Measurements from ENCODE around the gene HDAC9.

HDAC9 gene

DNA sequence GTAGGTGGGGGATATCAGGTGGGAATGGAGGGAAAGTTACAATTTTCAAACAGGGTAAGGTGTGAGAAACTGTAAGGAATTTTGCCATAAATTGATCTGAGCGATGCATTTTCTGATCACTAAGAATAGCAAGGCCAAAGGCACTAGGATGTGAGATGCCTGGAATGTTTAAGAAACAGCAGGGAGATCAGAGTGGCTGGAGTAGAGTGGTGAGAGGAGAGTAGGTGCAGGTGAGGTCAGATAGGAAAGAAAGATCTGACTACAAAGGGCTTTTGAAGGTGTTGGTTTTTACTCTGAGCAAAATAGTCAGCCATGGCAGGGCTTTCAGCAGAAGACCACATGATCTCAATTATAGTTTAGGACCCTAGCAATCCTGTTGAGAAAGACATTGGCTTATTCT, 55.0 kb downstream of the HDAC9 start:
- no peaks in the 10 kb centered on the region for H3K9me2 ChIP-seq (replicated peaks; ENCODE audit: control insufficient read depth, low read length)
- H3K9me3 ChIP-seq (ENCODE audit: control insufficient read depth, insufficient read depth, low read length) = no peaks in the 10 kb centered on the region
- H3F3A ChIP-seq (ENCODE audit: control insufficient read depth, insufficient read depth) = peaks cover 4% of the 10 kb centered on the region; the same call in 1 of the 2 replicates
- H3K4me3 ChIP-seq (ENCODE audit: low read length) = no peak overlapping the region
- H3K27ac ChIP-seq (ENCODE audit: low read depth, low read length) = no peak overlapping the region
- H3K36me3 ChIP-seq (ENCODE audit: control insufficient read depth, low read length) = no peaks in the 10 kb centered on the region; the same call in 1 of the 2 replicates
- no peaks in the 10 kb centered on the region for H4K20me1 ChIP-seq (ENCODE audit: control insufficient read depth, insufficient read depth, low read depth, low read length)
- no peak for TF ChIP-seq CTCF (IDR thresholded peaks at IDR 0.05; ENCODE audit: low read depth, low read length, poor library complexity, severe bottlenecking)
- no peak for TF ChIP-seq EZH2phosphoT487 (IDR thresholded peaks at IDR 0.05; ENCODE audit: borderline replicate concordance, low read length)
- peaks cover 15% of the 10 kb centered on the region; the same call in 1 of the 2 replicates for H3K79me2 ChIP-seq (ENCODE audit: control insufficient read depth, low read length)
- no peak overlapping the region for H3K4me2 ChIP-seq (ENCODE audit: low read length)
- H3K4me1 ChIP-seq (ENCODE audit: control insufficient read depth, low read length) = peaks cover 49% of the 10 kb centered on the region
- H3K27me3 ChIP-seq (ENCODE audit: control insufficient read depth, low read length) = no peaks in the 10 kb centered on the region

- H3K4me2 ChIP-seq (ENCODE audit: low read length) = peak overlapping the region; percentile 73
Observed at GRCh38 chr7:18552316-18552916, 56.9 kb downstream of the HDAC9 start.

DNA sequence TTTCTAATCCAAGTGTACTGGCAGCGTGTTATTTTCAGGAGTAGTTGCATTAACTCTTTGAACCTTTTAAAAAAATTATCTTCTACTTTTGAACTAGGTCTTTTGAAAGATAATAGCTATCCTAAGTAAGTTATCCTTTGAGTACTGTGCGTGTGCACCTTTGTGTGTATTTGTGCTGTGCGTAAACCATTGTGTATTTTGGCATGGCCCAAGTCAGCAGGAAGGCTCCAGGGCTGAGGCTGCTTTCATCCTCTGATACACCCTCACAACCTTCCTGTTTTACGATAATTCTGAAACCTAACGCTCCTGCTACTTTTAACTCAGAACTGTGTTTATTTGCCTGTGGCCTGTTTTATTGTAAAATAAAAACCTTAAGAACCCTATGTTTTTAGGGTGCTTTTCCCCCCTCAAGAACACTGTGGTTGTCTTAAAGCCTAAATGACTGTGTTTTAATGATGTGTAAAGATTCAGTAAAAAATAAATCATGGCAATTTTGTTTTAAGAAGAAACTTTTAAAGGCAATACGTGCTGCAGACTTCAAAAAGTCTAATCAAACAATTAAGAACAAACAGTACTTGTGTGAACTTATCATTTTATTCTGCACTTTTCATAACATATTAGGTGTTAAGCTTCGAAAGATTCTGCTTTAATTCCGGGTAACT, 57.5 kb downstream of the HDAC9 start:
- H3K4me2 ChIP-seq (ENCODE audit: low read length) = peak overlapping the region; percentile 73
- H3K27me3 ChIP-seq (ENCODE audit: control insufficient read depth, low read length) = no peaks in the 10 kb centered on the region
- peaks cover 15% of the 10 kb centered on the region; the same call in 1 of the 2 replicates for H3K79me2 ChIP-seq (ENCODE audit: control insufficient read depth, low read length)
- H3K9me2 ChIP-seq (replicated peaks; ENCODE audit: control insufficient read depth, low read length) = no peaks in the 10 kb centered on the region
- H3K4me3 ChIP-seq (ENCODE audit: low read length) = peak overlapping the region; percentile 51
- no peaks in the 10 kb centered on the region; the same call in 1 of the 2 replicates for H3K36me3 ChIP-seq (ENCODE audit: control insufficient read depth, low read length)
- TF ChIP-seq CTCF (IDR thresholded peaks at IDR 0.05; ENCODE audit: low read depth, low read length, poor library complexity, severe bottlenecking) (no peak), EZH2phosphoT487 (IDR thresholded peaks at IDR 0.05; ENCODE audit: borderline replicate concordance, low read length) (no peak)
- no peaks in the 10 kb centered on the region for H4K20me1 ChIP-seq (ENCODE audit: control insufficient read depth, insufficient read depth, low read depth, low read length)
- H3K27ac ChIP-seq (ENCODE audit: low read depth, low read length) = no peak overlapping the region
- peaks cover 4% of the 10 kb centered on the region; the same call in 1 of the 2 replicates for H3F3A ChIP-seq (ENCODE audit: control insufficient read depth, insufficient read depth)
- no peaks in the 10 kb centered on the region for H3K9me3 ChIP-seq (ENCODE audit: control insufficient read depth, insufficient read depth, low read length)
- H3K4me1 ChIP-seq (ENCODE audit: control insufficient read depth, low read length) = peaks cover 42% of the 10 kb centered on the region

More at GRCh38 chr7:18552316-18552916, 56.9 kb downstream of the HDAC9 start:
- no peak overlapping the region for H3K27ac ChIP-seq (ENCODE audit: low read depth, low read length)
- H3K4me3 ChIP-seq (ENCODE audit: low read length) = peak overlapping the region; percentile 51
- peaks cover 44% of the 10 kb centered on the region for H3K4me1 ChIP-seq (ENCODE audit: control insufficient read depth, low read length)
- H3K9me3 ChIP-seq (ENCODE audit: control insufficient read depth, insufficient read depth, low read length) = no peaks in the 10 kb centered on the region
- peaks cover 4% of the 10 kb centered on the region; the same call in 1 of the 2 replicates for H3F3A ChIP-seq (ENCODE audit: control insufficient read depth, insufficient read depth)
- no peaks in the 10 kb centered on the region for H3K9me2 ChIP-seq (replicated peaks; ENCODE audit: control insufficient read depth, low read length)
- H3K79me2 ChIP-seq (ENCODE audit: control insufficient read depth, low read length) = peaks cover 15% of the 10 kb centered on the region; the same call in 1 of the 2 replicates
- H3K27me3 ChIP-seq (ENCODE audit: control insufficient read depth, low read length) = no peaks in the 10 kb centered on the region
- TF ChIP-seq CTCF (IDR thresholded peaks at IDR 0.05; ENCODE audit: low read depth, low read length, poor library complexity, severe bottlenecking) (no peak), EZH2phosphoT487 (IDR thresholded peaks at IDR 0.05; ENCODE audit: borderline replicate concordance, low read length) (no peak)
- no peaks in the 10 kb centered on the region for H4K20me1 ChIP-seq (ENCODE audit: control insufficient read depth, insufficient read depth, low read depth, low read length)
- H3K36me3 ChIP-seq (ENCODE audit: control insufficient read depth, low read length) = no peaks in the 10 kb centered on the region; the same call in 1 of the 2 replicates

Data from DOHH2 (cell line).